ENCODE measurements around the gene WDR87.

Gene WDR87

DNA sequence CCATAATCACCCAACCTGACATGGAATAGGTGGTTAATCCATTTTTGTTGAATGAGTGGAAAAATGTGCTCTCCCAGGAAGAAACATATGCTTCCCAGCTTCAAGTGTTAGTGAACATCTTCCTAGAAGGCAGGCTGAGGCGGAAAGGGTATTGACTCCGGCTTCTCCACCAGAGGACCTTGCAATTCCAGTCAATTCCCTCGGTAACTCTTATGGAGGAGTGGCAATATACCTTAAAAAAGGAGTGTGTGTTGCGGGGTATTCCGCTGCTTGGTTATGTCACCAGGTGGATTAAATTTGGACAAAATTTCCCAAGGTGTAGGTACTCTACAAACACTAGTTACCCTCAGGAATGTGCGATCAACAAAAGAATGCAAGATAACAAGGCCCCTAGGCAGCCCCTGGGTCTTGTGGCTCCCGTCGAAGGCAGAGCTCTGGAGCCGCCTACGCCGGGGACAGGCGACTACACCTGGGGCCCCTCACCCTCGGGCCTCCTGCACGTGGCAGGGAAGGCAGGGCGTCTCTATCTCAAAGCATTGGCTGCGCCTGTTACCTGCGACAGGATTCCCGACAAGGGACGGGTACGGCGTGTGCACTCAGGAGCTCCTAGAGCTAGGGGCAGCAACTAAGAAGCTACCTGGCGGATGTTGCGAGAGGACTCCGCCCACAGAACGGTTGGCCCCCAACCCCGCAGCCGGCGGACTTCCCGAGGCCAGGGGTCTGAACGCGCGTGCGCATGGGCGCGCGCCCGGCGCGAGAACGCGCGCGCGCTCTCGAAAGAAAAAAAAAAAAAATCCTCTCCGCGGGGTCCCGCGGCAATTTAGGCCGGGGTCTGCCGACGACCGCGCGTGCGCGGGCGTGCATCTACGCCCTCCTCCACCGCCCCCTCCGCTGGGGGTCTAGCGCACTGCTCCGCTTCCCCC, at the start of gene WDR87:
TSS of gene WDR87 (minus strand) at position 649 of the 923 bp plus-strand sequence. CDS start 8,355 bp downstream, outside the sequence.
- DNase-seq (ENCODE audit: low read depth in 1 of 2, low spot score in 1 of 2), result peak in 1 of 2 donors; percentile 15

DNA sequence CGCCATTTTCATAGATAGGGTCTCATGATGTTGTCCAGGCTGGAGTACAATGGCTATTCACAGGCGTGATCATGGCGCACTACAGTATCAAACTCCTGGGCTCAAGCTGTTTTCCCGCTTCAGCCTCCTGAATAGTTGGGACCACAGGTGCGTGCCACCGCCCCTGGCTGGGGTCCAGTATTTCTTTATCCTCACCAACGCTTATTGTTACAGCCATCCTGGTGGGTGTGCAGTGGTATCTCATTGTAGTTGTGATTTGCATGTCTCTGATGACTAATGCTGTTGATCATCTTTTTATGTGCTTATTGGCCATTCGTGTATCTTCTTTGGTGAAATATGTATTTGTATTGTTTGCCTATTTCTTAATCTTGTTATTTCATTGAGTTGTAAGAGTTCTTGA, 49.6 kb upstream of the WDR87 start:
- DNase-seq (ENCODE audit: low read depth in 1 of 2, low spot score in 1 of 2), result no peak

DNA sequence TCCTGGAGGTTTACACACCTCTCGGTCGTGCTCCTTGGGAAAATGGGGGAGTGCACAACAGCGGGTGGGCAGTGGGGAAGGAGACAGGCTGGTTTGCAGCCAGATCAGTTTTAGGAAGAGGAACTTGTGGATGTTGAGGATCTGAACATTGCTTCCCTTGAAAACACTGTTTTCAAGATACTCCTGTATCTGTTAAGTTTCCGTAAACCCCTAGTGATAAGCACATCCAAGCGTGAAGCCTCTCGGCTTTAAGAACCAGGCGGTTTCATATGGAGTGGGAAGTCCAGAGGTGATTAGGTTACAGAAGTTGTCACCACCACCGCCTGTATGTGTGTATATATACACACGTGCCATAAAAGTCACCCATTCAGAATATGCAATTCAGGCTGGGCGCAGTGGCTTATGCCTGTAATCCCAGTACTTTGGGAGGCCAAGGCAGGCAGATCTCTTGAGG, 48.1 kb upstream of the WDR87 start:
- DNase-seq (ENCODE audit: low read depth in 1 of 2, low spot score in 1 of 2), result no peak

DNA sequence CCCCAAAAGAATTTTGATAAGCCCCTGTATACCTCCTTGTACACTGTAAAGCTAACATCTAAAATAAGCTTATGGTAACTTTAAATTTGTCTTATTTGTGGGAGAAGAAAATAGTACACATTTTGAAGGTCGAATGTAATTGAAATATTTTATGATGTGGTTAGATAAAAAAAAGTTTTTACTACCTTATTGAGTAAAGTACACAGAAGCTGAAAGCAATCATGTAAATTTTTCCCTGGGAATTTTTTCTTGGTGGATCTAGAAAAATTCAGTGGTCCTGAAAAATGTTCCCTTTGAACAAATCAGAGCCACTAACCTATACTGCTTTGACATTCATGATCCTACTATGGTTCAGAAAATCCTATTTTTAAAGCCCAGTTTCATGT, 47.5 kb upstream of the WDR87 start:
- DNase-seq (ENCODE audit: low read depth in 1 of 2, low spot score in 1 of 2), result no peak

DNA sequence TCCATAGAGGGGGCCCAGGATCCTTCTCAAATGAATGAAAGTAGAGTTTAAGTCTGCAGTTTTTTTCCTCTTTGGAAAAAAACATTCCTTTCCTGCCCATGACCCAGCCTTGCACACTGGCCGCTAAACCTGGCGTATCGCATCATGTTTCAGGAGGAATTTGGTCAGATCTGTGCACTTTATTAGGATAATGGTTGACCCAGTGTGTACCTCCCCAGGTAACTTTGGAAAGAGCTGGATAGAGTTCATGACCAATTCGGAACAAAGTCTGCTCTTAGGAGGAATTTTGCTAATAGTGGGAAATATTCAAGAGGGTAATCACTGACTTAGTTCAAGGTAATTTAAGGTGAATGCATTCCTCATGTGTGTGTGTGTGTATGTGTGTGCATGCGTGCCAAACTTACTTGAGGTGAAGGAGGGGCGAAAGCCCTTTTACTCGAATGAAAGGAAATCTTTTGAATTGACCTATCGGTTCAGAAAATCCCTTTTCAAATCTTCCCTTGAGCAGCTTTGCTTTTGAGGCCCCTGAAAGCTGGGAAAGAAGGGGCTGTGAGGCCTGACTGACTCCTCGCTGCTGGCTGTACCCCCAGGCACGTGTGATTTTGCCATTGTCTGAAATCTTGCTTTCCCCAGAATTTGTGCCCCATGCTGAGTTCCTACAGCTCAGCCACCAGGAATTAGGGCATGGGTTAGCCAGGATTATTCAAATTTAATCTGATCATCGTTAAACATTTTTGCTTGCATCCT, 47.0 kb upstream of the WDR87 start:
- no peak for DNase-seq (ENCODE audit: low read depth in 1 of 2, low spot score in 1 of 2)

DNA sequence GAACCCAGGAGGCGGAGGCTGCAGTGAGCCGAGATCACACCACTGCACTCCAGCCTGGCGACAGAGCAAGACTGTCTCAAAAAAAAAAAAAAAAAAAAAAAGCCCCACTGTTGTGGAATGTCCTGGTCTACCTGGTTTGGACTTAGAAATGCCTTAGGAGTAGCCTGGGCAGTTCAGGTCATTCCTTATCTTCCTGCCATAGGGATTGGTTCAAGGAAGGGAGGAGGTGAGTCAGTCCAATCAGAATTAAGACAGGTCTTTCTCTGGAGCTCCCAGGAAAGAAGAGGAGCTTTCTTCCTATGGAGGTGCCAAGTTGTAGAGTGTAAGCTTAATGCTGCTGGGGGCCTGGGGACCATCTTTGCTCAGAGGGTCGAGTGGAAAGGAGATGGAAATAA, 45.4 kb upstream of the WDR87 start:
- no peak for DNase-seq (ENCODE audit: low read depth in 1 of 2, low spot score in 1 of 2)

DNA sequence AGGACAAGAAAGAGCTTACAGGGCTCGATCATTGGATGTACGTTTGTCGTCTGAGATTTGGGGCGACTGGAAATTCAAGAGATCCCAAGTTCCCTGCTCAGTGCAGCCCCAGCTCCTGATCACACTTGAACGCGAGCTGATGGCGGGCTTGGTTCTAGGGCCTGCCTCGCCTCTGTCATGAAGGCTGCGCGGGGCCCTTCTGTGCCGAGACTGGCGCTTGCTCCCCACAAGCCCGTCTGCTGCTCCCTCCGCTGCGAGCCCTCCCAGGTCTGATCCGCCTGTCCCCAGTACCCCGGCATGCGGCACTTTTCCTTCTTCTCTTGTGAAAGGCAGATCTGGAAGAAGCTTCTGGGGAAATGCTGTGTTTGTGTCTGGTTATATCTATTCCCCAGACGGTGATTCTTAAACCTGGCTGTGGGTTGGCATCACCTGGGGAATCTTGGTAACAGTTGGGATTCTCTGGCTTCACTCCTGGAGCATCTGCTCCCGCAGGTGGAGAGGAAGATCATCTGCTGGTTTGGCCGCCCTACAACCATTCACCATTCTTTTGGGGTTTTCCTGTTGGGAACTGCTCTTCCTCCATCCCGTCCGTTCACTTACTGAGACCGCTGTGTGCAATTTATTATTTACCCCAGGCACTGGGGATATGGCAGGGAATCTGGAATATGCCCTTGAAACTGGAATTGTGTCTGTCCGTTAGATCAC, 44.2 kb upstream of the WDR87 start:
- DNase-seq (ENCODE audit: low read depth in 1 of 2, low spot score in 1 of 2), result no peak

DNA sequence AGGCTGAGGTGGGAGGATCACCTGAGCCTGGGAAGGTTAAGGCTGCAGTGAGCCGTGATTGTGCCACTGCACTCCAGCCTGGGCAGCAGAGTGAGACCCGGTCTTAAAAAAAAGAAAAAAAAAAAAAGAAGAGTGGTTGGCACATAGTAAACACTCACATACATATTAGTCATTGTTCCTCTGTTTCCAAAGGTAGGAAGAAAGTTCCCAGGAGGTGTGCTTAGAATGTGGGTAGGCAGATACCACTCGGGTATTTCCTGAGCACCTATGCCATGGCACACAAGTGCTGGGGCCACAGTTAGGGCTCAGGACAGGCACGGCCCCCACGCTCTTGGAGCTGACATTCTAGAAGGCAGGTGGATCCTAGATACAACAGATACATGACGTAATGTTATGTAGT, 42.0 kb upstream of the WDR87 start:
- DNase-seq (ENCODE audit: low read depth in 1 of 2, low spot score in 1 of 2), result no peak

DNA sequence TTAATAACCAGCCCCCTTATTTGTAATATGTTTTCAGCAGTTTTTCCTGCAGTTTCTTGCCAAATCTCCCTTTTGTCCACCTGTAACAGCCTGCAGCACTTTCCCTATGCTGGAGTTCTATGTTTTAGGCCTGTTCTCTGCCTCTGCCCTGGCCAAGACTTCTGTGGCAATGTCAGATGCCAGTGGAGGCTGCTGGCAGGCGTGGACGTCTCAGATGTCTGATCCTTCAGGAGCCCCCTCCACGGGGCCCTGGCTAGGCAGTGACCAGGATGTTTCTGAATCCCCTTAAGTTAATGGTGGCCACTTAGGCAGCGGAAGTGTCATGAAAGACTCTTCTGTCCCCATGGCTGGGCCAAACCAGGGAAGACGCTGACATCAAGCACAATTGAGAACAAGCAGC, 41.4 kb upstream of the WDR87 start:
- DNase-seq (ENCODE audit: low read depth in 1 of 2, low spot score in 1 of 2), result no peak

DNA sequence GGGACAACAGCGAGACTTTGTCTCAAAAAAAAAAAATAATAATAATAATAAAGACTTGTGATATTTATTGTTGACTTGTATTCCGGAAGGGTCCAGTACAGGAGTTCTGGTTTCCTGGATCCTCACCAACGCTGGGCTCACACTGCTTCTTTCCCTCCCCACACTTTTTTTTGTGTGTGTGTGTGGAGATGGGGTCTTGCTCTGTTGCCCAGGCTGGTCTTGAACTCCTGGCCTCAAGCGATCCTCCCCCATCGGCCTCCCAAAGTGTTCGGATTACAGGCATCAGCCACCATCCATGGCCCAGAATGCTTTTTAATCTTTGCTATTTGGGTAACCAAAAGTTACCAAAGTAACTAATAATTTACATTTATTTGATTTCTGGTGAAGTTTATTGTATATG, 39.7 kb upstream of the WDR87 start:
- no peak for DNase-seq (ENCODE audit: low read depth in 1 of 2, low spot score in 1 of 2)

DNA sequence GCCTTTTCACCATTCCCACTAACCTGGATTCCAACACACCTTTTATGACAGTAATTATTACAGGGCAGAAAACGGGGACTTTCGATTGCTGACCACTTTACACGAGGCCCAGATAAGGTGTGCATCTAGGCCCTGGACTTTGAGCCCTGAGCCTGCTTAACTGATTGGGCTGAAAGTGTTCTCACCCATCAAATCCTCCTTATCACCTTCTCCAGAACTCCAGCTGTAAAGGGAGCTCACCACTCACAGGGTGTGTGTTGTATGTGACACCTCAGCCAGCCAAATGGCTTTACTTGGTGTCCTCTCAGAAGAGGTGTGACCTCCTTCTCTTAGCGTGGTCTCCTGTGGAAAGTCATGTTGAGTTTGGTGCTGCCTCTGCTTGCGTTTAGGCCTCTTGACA, 37.1 kb upstream of the WDR87 start:
- DNase-seq (ENCODE audit: low read depth in 1 of 2, low spot score in 1 of 2), result no peak

DNA sequence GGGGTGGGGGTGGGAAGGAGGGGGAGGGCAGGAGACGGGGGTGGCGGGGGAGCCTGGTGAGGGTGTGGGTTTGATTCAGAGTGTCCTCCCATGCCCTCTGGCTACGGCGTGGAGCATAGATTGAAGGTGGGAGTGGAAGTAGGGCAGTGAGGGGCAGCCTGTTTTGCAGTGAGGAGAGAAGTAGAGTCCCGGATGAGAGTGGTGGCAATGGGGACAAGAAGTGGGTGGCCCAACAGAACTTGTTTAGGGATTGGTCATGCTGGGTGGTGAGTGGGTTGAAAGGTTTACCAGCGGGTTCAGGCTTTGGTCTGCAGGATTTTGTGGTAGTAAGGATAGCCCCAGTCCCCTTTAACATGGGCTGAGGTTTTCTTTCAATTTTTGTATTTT, 36.1 kb upstream of the WDR87 start:
- DNase-seq (ENCODE audit: low read depth in 1 of 2, low spot score in 1 of 2), result no peak

DNA sequence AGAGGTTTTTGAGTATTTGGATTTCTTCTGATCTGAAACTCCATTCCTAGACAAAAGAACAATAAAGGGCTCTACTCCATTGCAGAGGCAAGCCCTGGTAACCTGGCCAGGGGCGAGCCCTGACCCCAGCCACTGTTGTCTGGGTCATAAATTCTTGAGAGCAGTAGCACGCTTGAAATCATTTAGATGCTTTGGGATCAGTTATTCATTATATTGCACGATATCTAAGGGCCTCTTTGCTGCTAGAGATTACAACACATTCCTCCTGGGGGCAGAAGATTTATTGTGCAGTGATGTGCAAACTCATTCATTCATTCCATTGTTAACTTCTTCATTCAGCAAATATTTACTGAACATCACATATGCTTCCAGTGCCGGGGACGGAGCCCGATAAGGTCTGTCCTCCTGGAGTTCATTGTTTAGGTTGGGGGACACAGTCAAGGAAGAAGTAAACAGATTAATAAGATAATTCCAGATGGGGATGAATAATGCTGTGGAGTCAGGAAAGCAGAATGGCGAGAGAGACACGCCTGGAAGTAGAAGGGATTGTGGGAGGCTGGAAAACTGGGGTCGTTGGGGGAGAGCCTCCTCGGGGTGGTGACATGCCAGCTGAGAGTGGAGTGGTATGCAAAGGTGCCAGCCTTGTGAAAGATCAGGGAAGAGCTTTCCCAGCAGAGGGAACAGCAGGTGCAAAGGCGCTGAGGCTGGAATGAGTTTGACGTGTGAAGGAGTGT, 35.6 kb upstream of the WDR87 start:
- no peak for DNase-seq (ENCODE audit: low read depth in 1 of 2, low spot score in 1 of 2)

DNA sequence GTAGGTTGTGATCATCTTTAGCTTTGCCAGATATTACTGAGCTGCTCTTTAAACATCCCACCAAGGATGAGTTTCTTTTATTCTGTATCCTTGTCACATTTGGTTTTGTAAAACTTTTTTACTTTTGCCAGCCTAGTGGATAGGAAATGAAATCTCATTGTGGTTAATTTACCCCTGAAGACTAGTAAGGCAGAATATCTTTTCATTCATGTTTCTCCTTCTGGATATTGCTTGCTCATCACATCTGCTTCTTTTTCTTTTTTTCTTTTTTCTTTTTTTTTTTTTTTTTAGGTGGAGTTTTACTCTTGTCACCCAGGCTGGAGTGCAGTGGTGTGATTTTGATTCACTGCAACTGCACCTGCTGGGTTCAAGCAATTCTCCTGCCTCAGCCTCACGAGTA, 32.0 kb upstream of the WDR87 start:
- no peak for DNase-seq (ENCODE audit: low read depth in 1 of 2, low spot score in 1 of 2)

DNA sequence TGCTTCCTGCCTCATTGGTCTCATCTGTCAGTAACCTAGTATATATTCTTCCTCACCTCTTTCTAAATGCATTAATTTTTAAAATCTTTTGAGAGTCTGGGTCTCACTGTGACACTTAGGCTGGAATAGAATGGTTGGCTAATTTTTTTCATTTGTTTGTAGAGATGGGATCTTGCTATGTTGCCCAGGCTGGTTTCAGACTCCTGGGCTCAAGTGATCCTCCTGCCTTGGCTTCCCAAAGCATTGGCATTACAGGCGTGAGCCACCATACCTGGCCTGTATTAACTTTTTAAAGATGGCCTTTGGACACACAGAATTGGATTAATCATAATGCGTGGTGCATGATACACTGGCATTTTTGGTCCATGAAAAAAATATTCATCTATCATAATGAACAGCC, 30.5 kb upstream of the WDR87 start:
- DNase-seq (ENCODE audit: low read depth in 1 of 2, low spot score in 1 of 2), result no peak

DNA sequence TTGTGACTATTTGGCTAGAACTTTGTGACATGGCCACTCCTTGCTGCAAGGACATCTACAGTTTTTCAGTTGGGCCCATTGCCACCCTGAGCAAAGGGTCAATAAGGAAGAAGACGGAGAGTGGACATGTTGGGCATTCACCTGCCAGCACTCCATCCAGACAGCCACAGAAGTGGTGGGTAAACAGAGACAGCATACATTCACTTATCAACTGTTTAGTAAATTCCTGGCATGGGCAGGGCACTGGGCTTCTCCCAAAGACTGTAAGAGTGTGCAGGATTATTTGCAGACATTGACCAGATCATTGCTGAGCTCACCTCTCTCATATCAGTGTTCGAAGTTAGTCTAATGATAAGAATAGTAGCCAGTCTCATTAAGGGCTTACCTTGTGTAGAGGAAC, 29.8 kb upstream of the WDR87 start:
- no peak for DNase-seq (ENCODE audit: low read depth in 1 of 2, low spot score in 1 of 2)

DNA sequence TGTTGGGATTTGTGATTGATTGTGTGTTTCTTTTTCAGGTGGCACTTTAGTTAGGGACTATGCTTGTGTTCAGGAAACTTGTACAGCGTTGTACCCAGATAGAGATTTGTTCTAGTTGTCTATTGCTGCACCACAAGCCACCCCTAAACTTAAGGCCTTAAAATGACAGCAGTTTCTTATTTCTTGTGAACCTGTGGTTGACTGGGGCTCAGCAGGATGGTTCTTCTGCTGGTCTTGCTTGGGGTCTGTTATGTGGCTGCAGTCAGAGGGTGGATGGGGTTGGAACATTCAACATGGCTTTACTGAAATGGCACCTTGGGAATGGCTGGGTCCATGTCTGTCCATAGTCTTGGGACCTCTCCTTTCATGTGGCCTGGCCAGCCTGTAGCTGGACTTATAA, 28.9 kb upstream of the WDR87 start:
- DNase-seq (ENCODE audit: low read depth in 1 of 2, low spot score in 1 of 2), result no peak

DNA sequence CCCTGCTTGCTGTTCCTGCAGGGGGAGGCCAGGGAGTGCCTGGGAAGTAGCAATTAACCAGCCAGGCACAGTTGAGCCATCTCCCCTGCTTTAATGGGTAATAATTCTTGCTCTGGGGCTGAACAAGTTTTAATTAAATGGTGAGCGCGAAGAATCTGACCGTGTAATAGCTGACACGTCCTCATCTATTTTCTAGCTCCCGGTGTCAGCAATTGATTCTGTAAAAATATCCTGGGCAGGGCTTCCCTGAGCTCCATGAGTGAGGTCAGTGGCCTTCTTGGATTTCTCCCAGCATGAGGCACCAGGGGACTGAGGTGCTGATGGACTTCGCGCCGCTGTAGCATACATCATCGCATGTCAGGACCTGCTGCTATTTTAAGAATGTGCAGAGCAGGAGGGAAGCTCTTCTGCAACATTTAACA, 27.6 kb upstream of the WDR87 start:
- DNase-seq (ENCODE audit: low read depth in 1 of 2, low spot score in 1 of 2), result no peak

DNA sequence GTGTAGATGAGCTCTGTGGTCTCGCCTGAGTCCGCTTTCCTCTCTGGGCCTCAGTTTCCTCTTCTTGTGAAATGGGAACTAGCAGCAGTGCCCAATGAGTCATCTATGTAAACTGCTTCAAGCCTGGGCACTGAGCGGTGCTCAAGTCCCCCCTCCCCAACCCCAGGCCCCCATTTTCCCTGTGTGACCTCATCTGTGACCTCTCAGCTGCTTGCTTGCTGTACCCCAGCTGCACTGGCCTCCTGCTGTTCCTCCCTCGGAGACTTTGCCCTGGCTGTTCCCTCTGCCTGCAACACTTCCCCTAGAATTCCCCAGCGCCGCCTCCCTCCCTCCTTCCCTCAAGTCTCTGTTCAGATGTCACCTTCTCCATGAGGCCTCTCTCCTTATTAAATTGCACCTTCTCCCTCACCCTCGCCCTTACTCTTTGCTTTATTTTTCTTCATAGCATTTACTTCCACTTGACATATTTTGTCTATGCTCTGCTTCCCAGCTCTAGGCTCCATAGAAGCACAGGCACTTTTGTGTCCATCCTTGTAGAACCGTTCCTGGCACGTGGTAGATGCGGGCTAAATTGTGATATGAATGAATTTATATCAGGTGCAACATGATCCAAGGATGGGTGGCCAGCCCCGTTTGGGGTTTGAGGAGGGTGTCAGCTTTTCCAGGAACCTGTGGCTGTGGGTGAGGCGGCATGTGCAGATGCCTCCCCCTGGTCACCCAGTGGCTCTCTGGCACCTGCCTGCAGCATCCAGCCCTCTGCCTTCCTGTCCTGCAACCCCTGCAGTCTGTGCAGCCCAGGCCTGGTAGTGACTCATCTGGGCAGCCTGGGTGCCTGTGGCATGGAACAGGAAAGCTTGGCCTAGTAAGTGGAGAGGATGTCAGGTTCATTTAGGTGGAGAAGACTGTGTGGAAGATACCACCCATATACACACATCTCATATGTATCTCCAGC, 26.9 kb upstream of the WDR87 start:
- DNase-seq (ENCODE audit: low read depth in 1 of 2, low spot score in 1 of 2), result no peak
